ENCODE results near the gene BCAS3.

Gene BCAS3

GRCh38 chr17:61275395-61275794 is 597.7 kb downstream of the BCAS3 start:
- CTCF ChIA-PET = interaction anchor here (0.9 kb wide), 1 partner anchor 17 kb away, joined by 3 read pairs; no protein-coding TSS in a partner anchor

GRCh38 chr17:61276806-61277205 is 599.2 kb downstream of the BCAS3 start:
- CTCF ChIA-PET = no interaction called here
- no peak overlapping the region for H3K27ac ChIP-seq
- TF ChIP-seq, protein P1, sequence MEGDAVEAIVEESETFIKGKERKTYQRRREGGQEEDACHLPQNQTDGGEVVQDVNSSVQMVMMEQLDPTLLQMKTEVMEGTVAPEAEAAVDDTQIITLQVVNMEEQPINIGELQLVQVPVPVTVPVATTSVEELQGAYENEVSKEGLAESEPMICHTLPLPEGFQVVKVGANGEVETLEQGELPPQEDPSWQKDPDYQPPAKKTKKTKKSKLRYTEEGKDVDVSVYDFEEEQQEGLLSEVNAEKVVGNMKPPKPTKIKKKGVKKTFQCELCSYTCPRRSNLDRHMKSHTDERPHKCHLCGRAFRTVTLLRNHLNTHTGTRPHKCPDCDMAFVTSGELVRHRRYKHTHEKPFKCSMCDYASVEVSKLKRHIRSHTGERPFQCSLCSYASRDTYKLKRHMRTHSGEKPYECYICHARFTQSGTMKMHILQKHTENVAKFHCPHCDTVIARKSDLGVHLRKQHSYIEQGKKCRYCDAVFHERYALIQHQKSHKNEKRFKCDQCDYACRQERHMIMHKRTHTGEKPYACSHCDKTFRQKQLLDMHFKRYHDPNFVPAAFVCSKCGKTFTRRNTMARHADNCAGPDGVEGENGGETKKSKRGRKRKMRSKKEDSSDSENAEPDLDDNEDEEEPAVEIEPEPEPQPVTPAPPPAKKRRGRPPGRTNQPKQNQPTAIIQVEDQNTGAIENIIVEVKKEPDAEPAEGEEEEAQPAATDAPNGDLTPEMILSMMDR (conservative IDR thresholded peaks at IDR 0.05; ENCODE audit: low read depth) = no peak
- POLR2A ChIA-PET (ENCODE audit: low non-redundant PET) = no interaction called here
- no peak for DNase-seq (ENCODE audit: low spot score)

More at GRCh38 chr17:61275395-61275794, 597.7 kb downstream of the BCAS3 start:
- POLR2A ChIA-PET (ENCODE audit: low non-redundant PET) = no interaction called here
- TF ChIP-seq, protein P1 (conservative IDR thresholded peaks at IDR 0.05; ENCODE audit: low read depth) = no peak
- DNase-seq (ENCODE audit: low spot score) = no peak
- no peak overlapping the region for H3K27ac ChIP-seq

DNA sequence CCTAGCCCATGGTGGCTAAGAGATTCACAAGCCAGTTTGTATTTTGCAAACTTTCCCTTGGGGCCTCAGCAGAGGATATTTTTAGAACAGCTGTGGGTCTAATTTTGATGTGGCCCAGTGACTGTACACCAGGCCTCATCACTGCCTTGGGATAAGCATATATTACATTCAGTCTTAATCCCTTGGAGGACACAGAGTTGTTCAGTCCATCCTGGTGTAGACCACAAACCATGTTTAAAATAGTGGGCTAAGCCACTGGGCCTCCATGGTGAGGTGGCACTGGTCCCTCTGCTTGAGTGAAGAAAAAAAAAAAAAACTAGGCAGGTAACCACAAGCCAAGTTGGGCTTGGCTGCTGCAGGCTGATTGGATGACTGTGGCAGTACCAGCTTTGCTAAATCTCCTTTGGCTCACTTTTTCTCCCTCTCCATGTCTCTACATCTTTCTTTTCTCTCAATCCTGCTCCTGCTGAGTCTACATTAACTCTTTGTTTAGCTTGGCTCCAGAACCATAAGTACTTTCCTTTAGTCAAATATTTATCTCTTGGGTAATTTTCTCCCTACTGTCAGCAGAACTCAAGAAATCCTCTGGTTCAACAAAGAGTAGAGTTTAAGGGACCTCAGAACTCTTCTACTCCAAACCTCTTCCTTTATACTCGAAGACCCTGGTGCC is 602.0 kb downstream of the BCAS3 start:
- no peak for DNase-seq (ENCODE audit: low spot score)
- TF ChIP-seq, protein P1 (conservative IDR thresholded peaks at IDR 0.05; ENCODE audit: low read depth) = no peak
- H3K27ac ChIP-seq = no peak overlapping the region
- POLR2A ChIA-PET (ENCODE audit: low non-redundant PET) = no interaction called here
- CTCF ChIA-PET = interaction anchor here (0.7 kb wide), 2 partner anchors 30 kb away, joined by 3 to 6 read pairs; no protein-coding TSS in a partner anchor

DNA sequence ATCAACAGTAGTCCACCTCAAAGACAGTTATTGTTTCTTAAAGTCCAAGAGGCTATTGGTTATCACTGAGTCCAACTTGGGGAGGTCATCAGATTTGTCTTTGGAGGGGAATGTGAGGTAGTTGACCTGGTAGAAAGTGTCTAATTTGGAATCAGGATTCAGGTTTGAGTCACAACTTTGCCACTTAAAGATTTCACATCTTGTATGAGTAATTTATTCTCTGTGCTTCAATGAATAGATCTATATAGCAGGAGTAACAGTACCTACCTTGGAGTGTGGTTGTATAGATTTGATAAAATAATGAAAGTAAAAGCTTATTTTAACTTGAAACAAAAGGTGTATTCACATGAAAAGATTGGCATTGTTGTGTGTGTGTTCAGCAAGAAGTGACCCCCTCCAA is 602.7 kb downstream of the BCAS3 start:
- POLR2A ChIA-PET (ENCODE audit: low non-redundant PET) = no interaction called here
- no peak for DNase-seq (ENCODE audit: low spot score)
- CTCF ChIA-PET = no interaction called here
- TF ChIP-seq, protein P1 (conservative IDR thresholded peaks at IDR 0.05; ENCODE audit: low read depth) = no peak
- H3K27ac ChIP-seq = no peak overlapping the region

DNA sequence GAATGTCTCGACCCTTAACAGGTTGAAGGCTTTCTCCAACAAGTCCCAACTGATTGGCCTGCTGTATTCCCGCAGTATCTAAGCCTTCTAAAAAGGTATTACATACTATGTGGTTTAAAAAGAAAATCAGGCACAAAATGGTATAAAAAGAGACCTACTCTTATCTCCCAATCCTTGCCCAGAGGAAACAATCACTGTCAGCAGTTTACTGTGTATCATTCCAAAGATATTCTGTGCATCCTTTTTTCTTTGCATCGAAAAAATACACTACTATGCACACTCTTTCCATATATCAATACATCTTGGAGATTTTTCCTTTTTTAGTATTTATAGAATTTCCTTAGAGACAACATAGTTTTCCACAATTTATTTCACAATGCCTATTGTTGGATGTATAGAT is 603.2 kb downstream of the BCAS3 start:
- DNase-seq (ENCODE audit: low spot score) = no peak
- CTCF ChIA-PET = no interaction called here
- POLR2A ChIA-PET (ENCODE audit: low non-redundant PET) = no interaction called here
- H3K27ac ChIP-seq = no peak overlapping the region
- TF ChIP-seq, protein P1 (conservative IDR thresholded peaks at IDR 0.05; ENCODE audit: low read depth) = no peak

DNA sequence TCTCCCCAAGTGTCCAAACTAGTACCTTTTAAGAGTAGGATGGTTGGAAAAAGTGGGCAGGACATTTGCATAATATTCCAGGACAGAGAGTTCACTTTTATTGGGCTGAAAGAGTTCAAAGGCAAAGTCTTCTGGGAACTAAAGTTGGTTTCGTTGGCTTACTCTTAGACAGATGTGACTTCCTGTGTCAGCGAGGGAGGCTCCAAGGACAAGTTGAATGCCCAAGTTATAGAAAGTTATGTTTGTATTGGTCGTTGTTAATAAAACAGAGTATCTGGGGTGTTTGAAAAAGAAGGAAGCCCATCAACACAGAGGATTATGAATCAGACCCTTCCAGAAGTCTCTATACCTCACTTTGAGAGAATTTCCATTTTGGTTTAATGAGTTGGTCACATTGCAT is 604.7 kb downstream of the BCAS3 start:
- no peak overlapping the region for H3K27ac ChIP-seq
- TF ChIP-seq, protein P1 (conservative IDR thresholded peaks at IDR 0.05; ENCODE audit: low read depth) = no peak
- DNase-seq (ENCODE audit: low spot score) = no peak
- ChIA-PET CTCF (no interaction called here), POLR2A (ENCODE audit: low non-redundant PET) (no interaction called here)

Data from RWPE1 (cell line).